LNCaP clone FGC (cell line): ENCODE data around the gene NGRN.
"Not testable (repeated sequence)": the region's sequence is repeated elsewhere in the genome, so short reads cannot be mapped to it uniquely, and the experiment has no call there.

Experiments
- DNase-seq: peaks from one replicate; pipeline ENCODE4 v3.0.0-alpha.2; 2011; ENCODE audit warnings: low read depth
- H3K4me3 ChIP-seq: 2 replicates; pipeline ENCODE4 v1.5.1; 2011; ENCODE audit warnings: mild to moderate bottlenecking, low read depth, low read length, control low read depth
- TF ChIP-seq, protein P1 (sequence below): IDR thresholded peaks from 2 replicates; pipeline ENCODE4 v1.5.1; 2012; ENCODE audit warnings: mild to moderate bottlenecking; ENCODE audit not compliant: control insufficient read depth, insufficient read depth; ENCODE audit errors: extremely low read depth

Gene NGRN

DNA sequence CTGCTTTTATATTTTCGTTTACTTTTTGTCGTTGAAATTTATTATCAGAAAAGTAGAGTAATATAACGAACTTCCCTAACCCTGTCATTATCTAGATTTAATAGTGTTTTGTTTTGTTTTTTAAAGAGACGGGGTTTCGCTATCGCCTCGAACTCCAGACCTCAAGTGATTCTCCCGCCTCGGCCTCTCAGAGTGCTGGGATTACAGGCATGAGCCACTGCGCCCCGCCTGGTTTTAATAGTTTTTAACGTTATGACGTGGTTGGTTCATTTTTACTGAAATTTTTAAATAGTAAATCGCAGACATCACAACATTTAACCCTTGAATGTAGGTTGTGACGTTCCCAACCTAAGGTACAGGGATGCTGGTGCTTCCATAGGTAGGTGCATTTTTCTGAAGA is 1.0 kb downstream of the NGRN start:
- peak overlapping the region; percentile 75 for H3K4me3 ChIP-seq
- TF ChIP-seq, protein P1, sequence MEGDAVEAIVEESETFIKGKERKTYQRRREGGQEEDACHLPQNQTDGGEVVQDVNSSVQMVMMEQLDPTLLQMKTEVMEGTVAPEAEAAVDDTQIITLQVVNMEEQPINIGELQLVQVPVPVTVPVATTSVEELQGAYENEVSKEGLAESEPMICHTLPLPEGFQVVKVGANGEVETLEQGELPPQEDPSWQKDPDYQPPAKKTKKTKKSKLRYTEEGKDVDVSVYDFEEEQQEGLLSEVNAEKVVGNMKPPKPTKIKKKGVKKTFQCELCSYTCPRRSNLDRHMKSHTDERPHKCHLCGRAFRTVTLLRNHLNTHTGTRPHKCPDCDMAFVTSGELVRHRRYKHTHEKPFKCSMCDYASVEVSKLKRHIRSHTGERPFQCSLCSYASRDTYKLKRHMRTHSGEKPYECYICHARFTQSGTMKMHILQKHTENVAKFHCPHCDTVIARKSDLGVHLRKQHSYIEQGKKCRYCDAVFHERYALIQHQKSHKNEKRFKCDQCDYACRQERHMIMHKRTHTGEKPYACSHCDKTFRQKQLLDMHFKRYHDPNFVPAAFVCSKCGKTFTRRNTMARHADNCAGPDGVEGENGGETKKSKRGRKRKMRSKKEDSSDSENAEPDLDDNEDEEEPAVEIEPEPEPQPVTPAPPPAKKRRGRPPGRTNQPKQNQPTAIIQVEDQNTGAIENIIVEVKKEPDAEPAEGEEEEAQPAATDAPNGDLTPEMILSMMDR, result no peak
- no peak for DNase-seq

DNA sequence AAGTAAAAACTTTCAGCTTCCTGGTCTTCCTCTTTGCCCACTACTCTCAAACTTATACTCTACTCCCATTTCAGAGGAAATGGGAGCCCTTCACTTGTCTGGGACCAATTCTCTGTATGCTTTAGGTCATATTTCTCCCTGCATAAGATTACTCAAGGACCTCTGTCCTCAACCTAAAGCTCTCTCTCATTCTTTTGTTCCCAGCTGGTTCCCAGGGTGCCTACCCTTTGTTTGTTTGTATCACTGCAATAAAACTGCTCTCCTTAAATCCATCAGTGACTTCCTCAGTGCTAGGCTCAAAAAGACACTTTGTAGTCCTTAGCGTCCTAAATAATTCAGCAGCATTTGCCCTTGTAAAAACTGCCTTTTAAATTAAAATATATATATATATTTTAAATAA is 2.9 kb downstream of the NGRN start:
- DNase-seq, result no peak
- no peak overlapping the region for H3K4me3 ChIP-seq
- TF ChIP-seq, protein P1, result no peak

- TF ChIP-seq, protein P1, result no peak
- no peak for DNase-seq
- H3K4me3 ChIP-seq, result no peak overlapping the region
Observed at GRCh38 chr15:90270502-90271150, 5.2 kb downstream of the NGRN start.

DNA sequence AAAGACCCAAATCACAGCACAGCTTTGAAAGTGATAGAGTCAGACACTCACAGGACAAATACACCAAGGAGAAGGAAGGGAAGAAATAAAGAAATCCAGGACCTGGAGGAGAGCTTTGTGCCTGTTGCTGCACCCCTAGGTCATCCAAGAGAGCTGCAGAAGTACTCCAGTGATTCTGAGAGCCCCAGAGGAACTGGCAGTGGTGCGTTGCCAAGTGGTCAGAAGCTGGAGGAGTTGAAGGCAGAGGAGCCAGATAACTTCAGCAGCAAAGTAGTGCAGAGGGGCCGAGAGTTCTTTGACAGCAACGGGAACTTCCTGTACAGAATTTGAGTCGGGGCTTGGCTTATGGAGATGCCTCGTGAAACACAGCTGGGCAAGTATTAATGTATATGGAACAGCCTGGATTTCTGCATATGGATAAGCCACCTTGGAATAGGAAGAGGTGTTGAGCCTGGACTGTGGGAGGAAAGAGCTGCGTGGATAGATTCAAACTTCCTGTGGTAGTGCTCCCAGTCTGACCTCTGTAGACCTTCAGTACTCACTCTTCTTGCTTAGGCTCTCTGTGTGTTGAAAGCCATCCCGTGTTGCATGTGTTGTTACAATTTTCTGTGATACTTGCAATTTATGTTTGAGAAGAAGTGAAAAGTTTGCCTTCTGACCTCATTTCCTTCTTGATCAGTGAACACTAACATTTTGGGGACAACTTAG is 6.1 kb downstream of the NGRN start:
- DNase-seq, result no peak
- H3K4me3 ChIP-seq, result no peak overlapping the region
- TF ChIP-seq, protein P1, result no peak

- not testable (repeated sequence) for DNase-seq, H3K4me3 ChIP-seq
Observed at GRCh38 chr15:90278467-90278866, 13.0 kb downstream of the NGRN start.

- H3K4me3 ChIP-seq, DNase-seq: not testable (repeated sequence)
Observed at GRCh38 chr15:90280743-90281142, 15.3 kb downstream of the NGRN start.

DNA sequence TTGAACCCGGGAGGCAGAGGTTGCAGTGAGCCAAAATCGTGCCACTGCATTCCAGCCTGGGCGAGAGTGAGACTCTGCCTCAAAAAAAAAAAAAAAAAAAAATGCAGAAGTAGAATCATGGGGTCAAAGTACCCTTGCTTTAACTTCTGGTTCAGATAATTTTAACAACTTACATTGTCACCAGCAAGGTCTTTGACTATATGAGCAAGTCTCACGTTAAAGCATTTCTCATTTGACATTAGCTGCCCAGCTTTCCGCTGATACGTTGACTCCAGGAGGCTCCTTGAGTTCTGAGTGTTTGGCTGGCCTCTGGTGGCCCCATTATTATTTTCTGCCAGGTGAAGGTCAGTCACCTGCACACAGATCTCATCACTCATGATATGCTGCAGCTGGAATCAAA is 16.2 kb downstream of the NGRN start:
- H3K4me3 ChIP-seq, DNase-seq: not testable (repeated sequence)

GRCh38 chr15:90286678-90287077 is 21.2 kb downstream of the NGRN start:
- DNase-seq, result no peak
- H3K4me3 ChIP-seq, result no peak overlapping the region

More at GRCh38 chr15:90286678-90287077, 21.2 kb downstream of the NGRN start:
- TF ChIP-seq, protein P1, result peak; percentile 64
